Measurements from ENCODE around the gene TNFAIP8L2.
A peak's percentile ranks its signal among the peaks of the same experiment; 100 is the strongest.

TNFAIP8L2 gene

DNA sequence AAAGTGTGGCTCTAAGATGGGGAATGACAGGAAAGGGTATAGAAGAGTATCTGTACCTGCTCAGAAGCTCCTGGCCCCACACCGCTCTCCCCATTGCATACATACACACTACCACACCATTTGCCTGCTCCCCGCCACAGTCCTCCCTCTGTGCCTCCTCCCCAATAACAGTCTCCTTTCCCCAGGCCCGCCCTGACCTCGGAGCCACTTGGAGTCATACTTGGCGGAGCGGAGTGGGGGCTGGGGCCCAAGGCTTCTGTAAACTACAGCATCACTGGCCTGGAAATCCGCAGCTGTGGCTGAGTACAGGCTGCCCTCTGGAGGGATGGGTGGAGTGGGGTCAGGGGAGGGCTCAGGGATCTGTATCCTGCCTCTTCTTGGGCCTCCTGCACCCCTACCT is 18.7 kb upstream of the TNFAIP8L2 start:
- no peak for DNase-seq (ENCODE audit: low read depth)
- H3K4me3 ChIP-seq (ENCODE audit: low read length), result no peak overlapping the region
- TF ChIP-seq, protein P1, sequence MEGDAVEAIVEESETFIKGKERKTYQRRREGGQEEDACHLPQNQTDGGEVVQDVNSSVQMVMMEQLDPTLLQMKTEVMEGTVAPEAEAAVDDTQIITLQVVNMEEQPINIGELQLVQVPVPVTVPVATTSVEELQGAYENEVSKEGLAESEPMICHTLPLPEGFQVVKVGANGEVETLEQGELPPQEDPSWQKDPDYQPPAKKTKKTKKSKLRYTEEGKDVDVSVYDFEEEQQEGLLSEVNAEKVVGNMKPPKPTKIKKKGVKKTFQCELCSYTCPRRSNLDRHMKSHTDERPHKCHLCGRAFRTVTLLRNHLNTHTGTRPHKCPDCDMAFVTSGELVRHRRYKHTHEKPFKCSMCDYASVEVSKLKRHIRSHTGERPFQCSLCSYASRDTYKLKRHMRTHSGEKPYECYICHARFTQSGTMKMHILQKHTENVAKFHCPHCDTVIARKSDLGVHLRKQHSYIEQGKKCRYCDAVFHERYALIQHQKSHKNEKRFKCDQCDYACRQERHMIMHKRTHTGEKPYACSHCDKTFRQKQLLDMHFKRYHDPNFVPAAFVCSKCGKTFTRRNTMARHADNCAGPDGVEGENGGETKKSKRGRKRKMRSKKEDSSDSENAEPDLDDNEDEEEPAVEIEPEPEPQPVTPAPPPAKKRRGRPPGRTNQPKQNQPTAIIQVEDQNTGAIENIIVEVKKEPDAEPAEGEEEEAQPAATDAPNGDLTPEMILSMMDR (conservative IDR thresholded peaks at IDR 0.05; ENCODE audit: low read length), result no peak

DNA sequence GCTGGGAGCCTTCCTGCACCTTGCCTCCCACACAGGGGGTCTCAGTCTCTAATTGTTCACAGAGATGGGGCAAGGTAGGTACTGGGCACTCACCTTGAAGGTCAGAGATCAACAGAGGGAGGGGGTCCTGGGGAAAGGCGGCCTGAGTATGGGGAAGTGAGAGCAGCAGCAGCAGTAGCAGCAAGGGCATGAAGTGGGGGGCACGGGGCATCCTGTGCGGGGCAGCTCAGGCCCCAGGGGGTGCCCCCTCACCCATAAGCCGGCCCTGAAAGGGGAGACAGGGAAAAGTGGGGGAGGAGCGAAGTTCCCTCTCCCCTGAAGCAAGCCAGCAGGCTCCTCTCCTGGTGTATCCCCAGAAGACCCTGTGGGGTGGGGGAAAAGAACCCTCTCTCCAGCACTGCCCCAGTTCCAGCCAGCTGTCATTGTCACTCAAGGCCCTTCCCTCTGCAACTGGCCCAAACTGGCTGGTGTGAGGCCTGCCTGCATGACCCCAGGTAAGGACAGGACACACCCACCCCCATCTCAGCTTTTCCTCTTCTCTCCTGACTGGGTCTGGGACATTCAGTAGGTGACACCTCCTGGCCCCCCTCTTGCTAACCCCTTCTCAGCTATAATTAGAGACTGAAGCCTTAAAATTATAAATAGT is 13.9 kb upstream of the TNFAIP8L2 start:
- no peak overlapping the region for H3K4me3 ChIP-seq (ENCODE audit: low read length)
- DNase-seq (ENCODE audit: low read depth), result no peak
- TF ChIP-seq, protein P1 (conservative IDR thresholded peaks at IDR 0.05; ENCODE audit: low read length), result no peak

DNA sequence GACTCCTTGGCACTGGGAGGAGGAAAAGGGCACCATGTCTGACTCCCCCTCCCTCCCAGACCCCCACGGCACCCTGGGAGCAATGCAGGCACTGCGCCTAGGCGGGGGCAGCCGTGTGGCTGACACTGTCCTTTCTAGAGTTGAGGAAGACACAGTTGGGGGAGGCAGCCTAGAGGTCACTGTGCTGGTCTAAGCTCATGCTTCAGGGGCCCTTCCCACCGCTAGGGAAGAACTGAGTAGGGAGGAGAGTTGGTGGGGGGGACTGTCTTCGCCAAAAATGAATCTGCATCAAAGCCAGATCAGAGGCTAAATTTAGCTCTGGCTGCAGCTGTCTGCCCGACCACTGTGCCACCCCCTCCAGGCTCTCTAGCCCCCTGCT is 13.4 kb upstream of the TNFAIP8L2 start:
- no peak overlapping the region for H3K4me3 ChIP-seq (ENCODE audit: low read length)
- no peak for DNase-seq (ENCODE audit: low read depth)
- TF ChIP-seq, protein P1 (conservative IDR thresholded peaks at IDR 0.05; ENCODE audit: low read length), result no peak

DNA sequence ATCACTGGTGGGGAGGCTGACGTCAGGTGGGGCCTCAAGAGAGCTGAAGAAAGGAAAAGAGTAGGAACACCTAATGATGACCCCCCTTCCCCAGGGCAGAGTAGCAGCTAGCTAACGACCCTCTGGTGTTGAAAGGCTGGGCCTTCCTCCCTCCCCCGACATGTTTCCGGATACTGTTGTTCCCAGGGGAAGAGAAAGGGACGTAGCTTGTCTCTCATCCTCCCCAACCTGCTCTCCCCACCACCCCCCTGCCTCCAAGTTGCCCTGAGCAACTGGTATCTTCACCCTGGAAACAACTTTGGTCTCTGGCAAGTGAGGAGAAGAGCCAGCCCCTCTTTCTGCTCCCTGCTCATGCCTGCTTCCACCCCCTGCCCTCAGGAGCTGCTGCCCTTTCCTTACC is 12.5 kb upstream of the TNFAIP8L2 start:
- TF ChIP-seq, protein P1 (conservative IDR thresholded peaks at IDR 0.05; ENCODE audit: low read length), result no peak
- DNase-seq (ENCODE audit: low read depth), result no peak
- no peak overlapping the region for H3K4me3 ChIP-seq (ENCODE audit: low read length)

DNA sequence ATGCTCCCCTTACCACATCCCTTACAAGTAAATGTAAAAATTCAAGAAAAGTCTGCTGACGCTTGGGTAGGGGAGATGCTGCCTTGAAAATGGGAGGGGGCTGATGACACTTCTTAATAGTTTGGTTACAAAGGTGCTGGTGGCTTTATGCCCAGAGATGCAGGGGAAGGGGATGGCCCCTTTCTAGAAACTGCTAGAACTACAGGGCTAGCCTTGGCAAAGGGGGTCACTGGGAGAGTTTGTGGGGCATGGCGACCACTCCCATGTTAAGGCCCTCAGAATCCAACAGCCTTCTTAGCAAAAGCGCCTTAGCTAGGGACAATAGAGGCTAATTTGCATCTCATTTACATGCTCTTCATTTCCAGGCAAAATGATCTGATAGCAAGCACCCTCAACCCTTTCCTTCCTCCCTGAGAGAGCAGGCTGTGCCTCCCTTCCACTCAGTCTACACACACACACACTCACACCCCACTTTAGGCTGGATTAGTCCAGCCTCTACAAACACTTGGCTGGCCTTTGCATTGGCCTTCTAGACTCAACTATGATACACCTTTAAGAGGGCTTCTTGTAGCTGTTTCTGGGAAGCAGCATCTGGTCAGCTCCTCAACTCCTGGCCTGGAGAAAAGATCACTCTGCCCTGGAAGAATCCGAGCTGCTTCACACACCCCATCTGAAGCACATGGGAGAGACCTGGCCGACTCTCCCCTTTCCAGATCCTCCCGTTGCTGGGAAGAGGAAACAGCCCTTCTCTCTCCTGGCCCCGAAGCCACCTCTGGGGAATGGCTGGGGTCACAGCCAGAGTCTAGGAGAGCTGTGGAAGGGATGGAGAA is 11.8 kb upstream of the TNFAIP8L2 start:
- H3K4me3 ChIP-seq (ENCODE audit: low read length), result peak overlapping the region; percentile 79
- TF ChIP-seq, protein P1 (conservative IDR thresholded peaks at IDR 0.05; ENCODE audit: low read length), result no peak
- DNase-seq (ENCODE audit: low read depth), result no peak

DNA sequence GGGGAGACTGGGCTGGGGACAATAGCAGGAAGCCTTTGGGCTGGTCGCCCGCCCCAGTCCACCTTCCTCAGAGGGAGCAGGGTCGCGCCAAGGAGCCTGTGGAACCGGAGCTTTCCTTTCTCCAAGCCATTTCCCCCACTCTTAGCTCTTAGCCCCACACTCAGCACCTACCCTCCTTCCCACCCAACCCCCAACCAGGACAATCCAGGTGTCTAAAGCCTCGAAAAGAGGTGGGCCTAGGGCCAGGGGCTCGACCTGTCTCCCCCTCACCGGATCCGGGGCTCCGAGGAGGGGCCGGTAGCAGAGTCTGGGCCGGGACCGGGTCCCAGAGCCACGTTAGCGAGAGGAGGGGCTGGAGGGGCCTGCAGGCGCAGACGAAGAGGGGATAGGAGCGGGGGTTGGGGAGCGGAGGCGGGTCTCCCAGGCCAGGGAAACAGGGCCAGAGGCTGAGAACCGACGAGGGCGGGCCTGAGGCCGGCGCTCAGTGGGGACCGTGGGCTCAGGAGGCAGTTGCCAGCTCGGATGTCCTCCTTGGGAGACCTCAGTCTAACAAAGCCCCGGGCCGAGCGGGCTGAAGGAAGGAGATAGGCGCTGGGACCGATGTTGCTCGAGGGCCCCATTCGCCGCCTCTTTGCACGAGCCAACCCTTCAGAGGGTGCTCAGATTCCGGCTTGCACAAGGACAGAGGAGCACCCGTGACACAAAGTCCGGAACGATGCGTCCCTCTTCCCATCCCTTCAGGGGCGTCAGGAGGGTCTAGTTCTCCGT is 11.0 kb upstream of the TNFAIP8L2 start:
- TF ChIP-seq, protein P1 (conservative IDR thresholded peaks at IDR 0.05; ENCODE audit: low read length), result no peak
- H3K4me3 ChIP-seq (ENCODE audit: low read length), result peak overlapping the region; percentile 79
- DNase-seq (ENCODE audit: low read depth), result no peak

All from AG10803 (cell line).